GM21381 (cell line): ENCODE measurements around the gene NOTCH4.

Source experiments
- ATAC-seq: cut with Tn5 transposase; IDR thresholded peaks from one replicate; pipeline ENCODE4 v1.9.1; 2021; ENCODE audit warnings: mild to moderate bottlenecking, moderate library complexity; ENCODE audit not compliant: unreplicated experiment

The NOTCH4 gene

GRCh38 chr6:32167761-32168262, 56.1 kb downstream of the NOTCH4 start:
- ATAC-seq, result no peak

- ATAC-seq, result no peak
Observed at GRCh38 chr6:32167154-32167760, 56.6 kb downstream of the NOTCH4 start.

GRCh38 chr6:32166411-32167061, 57.3 kb downstream of the NOTCH4 start:
- no peak for ATAC-seq

GRCh38 chr6:32164295-32164694, 59.6 kb downstream of the NOTCH4 start, which contains the start of gene EGFL8:
Gene EGFL8, plus strand, starts transcription at chr6:32164595. Its CDS starts 1,571 bp downstream, at chr6:32166166.
- ATAC-seq, result no peak

- no peak for ATAC-seq
Observed at GRCh38 chr6:32163559-32164258, 60.2 kb downstream of the NOTCH4 start.

- no peak for ATAC-seq
Observed at GRCh38 chr6:32158052-32158451, 65.8 kb downstream of the NOTCH4 start.

- no peak for ATAC-seq
Observed at GRCh38 chr6:32156891-32157290, 67.0 kb downstream of the NOTCH4 start.

- no peak for ATAC-seq
Observed at GRCh38 chr6:32154514-32155161, 69.2 kb downstream of the NOTCH4 start.

GRCh38 chr6:32153564-32154513, 70.0 kb downstream of the NOTCH4 start, which contains the start of gene PPT2:
Gene PPT2, plus strand, starts transcription at chr6:32154141. Its CDS starts 454 bp downstream, at chr6:32154595.
- no peak for ATAC-seq

- no peak for ATAC-seq
Observed at GRCh38 chr6:32152769-32153563, 70.9 kb downstream of the NOTCH4 start.

- ATAC-seq, result no peak
Observed at GRCh38 chr6:32151863-32152768, 71.8 kb downstream of the NOTCH4 start, which contains the start of gene PRRT1. Gene PRRT1, minus strand, starts transcription at chr6:32151939. Its CDS starts 112 bp downstream, at chr6:32151827.

- no peak for ATAC-seq
Observed at GRCh38 chr6:32151181-32151862, 72.5 kb downstream of the NOTCH4 start.

GRCh38 chr6:32149932-32150870, 73.7 kb downstream of the NOTCH4 start:
- ATAC-seq, result no peak

- no peak for ATAC-seq
Observed at GRCh38 chr6:32149092-32149755, 74.6 kb downstream of the NOTCH4 start.

GRCh38 chr6:32148289-32149091, 75.4 kb downstream of the NOTCH4 start:
- ATAC-seq, result no peak
